ENCODE data around the gene TBC1D23.

GRCh38 chr3:100265016-100265415 is 4.2 kb downstream of the TBC1D23 start:
- TF ChIP-seq CTCF (IDR thresholded peaks at IDR 0.05) (no peak), ZFX (IDR thresholded peaks at IDR 0.05; ENCODE audit: borderline replicate concordance) (no peak)
